ENCODE results near the gene CISD1.
"Not testable (repeated sequence)": the region's sequence is repeated elsewhere in the genome, so short reads cannot be mapped to it uniquely, and the experiment has no call there.

CISD1 gene

DNA sequence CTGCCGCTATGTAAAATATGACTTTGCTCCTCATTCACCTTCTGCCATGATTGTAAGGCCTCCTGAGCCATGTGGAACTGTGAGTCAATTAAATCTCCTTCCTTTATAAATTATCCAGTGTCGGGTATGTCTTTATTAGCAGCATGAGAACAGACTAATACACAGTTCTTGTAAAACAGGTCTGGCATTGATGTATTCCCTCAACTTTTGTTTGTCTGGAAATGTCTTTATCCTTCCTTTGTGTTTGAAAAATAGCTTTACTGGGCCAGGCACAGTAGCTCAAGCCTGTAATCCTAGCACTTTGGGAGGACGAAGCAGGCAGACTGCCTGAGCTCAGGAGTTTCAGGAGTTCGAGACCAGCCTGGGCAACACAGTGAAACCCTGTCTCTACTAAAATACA is 15.8 kb upstream of the CISD1 start:
- no peak overlapping the region for H3K4me3 Mint-ChIP-seq
- peaks cover 24% of the 10 kb centered on the region for H3K9me3 Mint-ChIP-seq
- H3K27ac Mint-ChIP-seq, result no peak overlapping the region
- H3K4me1 Mint-ChIP-seq (ENCODE audit: low read depth), result peaks cover 5% of the 10 kb centered on the region
- H3K36me3 Mint-ChIP-seq (ENCODE audit: low read depth), result peaks cover 35% of the 10 kb centered on the region
- intact Hi-C loops (cut with micrococcal nuclease), result no loop called here
- H3K27me3 Mint-ChIP-seq, result no peaks in the 10 kb centered on the region

GRCh38 chr10:58254644-58255043 is 14.3 kb upstream of the CISD1 start:
- Mint-ChIP-seq H3K9me3 (peaks cover 24% of the 10 kb centered on the region), H3K27me3 (no peaks in the 10 kb centered on the region), H3K36me3 (ENCODE audit: low read depth) (peaks cover 44% of the 10 kb centered on the region), H3K4me3 (no peak overlapping the region), H3K4me1 (ENCODE audit: low read depth) (peaks cover 5% of the 10 kb centered on the region), H3K27ac (no peak overlapping the region)
- intact Hi-C loops (cut with micrococcal nuclease), result no loop called here

DNA sequence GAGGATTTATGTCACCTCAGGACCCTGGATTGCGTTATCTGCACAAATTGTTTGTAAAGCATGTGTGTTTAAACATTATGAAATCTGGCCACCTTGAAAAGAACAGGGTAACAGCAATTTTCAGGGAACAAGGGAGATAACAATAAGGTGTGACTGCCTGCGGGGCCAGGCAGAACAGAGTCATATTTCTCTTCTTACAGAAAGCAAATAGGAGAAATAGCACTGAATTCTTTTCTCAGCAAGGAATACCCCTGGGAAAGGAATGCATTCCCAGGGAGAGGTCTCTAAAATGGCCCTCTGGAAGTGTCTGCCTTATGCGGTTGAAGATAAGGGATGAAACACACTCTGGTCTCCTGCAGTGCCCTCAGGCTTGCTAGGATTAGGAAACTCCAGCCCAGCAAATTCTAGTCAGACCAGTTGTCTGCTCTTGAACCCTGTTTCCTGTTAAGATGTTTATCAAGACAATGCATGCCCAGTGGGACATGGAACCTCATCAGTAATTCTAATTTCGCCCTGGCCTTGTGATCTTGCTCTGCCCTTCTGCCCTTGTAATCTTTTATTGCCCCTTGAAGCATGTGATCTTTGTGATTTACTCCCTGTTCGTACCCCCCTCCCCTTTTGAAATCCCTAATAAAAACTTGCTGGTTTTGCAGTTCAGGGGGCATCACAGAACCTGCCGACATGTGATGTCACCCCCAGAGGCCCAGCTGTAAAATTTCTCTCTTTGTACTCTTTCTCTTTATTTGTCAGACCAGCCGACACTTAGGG is 12.8 kb upstream of the CISD1 start:
- Mint-ChIP-seq H3K9me3 (peaks cover 24% of the 10 kb centered on the region), H3K36me3 (ENCODE audit: low read depth) (peaks cover 44% of the 10 kb centered on the region), H3K4me1 (ENCODE audit: low read depth) (peaks cover 11% of the 10 kb centered on the region)
- intact Hi-C loops (cut with micrococcal nuclease); H3K4me3 Mint-ChIP-seq; H3K27ac Mint-ChIP-seq; H3K27me3 Mint-ChIP-seq: not testable (repeated sequence)

DNA sequence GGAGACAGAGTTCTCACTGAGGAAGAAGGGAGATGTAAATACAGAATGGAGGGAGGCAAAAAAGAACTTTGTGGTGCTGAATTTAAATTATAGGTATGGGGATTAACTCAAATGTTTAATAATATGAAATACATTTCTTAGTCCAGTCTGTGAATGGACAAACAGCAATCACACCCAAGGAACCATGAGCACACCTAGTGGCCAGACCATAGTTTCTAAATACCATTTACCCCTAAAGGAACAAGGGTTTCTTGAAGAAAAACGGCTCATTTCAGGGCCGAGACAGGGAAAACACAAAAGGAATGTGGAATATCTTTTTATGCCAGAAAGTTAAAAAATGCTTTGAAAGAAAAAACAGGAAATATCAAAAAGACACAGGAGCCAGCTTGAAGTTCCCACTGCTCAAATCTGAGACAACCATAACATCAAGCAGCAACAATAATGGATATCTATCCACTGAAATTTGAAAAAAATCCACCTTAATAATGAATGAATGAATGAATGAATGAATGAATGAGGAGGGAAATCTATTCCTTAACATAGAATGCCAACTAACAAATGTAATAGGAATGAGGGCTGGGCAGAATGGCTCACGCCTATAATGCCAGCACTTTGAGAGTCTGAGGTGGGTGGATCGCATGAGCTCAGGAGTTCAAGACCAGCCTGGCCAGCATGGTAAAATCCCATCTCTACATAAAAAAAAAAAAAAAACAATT is 9.8 kb upstream of the CISD1 start:
- Mint-ChIP-seq H3K4me1 (ENCODE audit: low read depth) (peaks cover 22% of the 10 kb centered on the region), H3K36me3 (ENCODE audit: low read depth) (peaks cover 37% of the 10 kb centered on the region), H3K9me3 (peaks cover 4% of the 10 kb centered on the region), H3K27me3 (no peaks in the 10 kb centered on the region), H3K4me3 (no peak overlapping the region), H3K27ac (no peak overlapping the region)
- intact Hi-C loops (cut with micrococcal nuclease), result no loop called here

- Mint-ChIP-seq H3K4me1 (ENCODE audit: low read depth) (peaks cover 24% of the 10 kb centered on the region), H3K36me3 (ENCODE audit: low read depth) (peaks cover 30% of the 10 kb centered on the region), H3K27me3 (no peaks in the 10 kb centered on the region), H3K4me3 (no peak overlapping the region), H3K27ac (no peak overlapping the region), H3K9me3 (no peaks in the 10 kb centered on the region)
- intact Hi-C loops (cut with micrococcal nuclease), result loop anchor here (10.0 kb wide), 1 partner anchor 74 kb away; the partner anchor contains the start of gene UBE2D1
These were observed 8.6 kb upstream of the CISD1 start for GRCh38 chr10:58260334-58260733.

DNA sequence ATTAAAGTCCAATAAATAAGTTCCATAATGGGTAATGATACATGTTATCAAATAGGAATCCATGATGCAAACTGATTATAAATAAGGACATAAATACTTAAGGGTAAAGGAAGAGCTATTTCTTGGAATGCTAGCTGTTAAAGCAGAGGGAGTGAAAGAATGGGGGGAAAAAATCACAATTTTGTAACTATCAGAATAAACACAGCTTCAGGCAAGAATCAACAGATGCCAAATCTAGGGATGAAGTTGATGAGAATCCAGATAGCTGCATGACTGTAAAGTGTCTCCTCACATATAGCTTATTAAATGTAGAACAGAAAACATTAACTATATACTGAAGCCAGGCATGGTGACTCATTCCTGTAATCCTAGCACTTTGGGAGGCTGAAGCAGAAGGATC is 6.2 kb upstream of the CISD1 start:
- Mint-ChIP-seq H3K9me3 (no peaks in the 10 kb centered on the region), H3K36me3 (ENCODE audit: low read depth) (peaks cover 20% of the 10 kb centered on the region), H3K27ac (peak overlapping the region; percentile 68), H3K4me3 (no peak overlapping the region), H3K4me1 (ENCODE audit: low read depth) (peaks cover 24% of the 10 kb centered on the region), H3K27me3 (no peaks in the 10 kb centered on the region)
- intact Hi-C loops (cut with micrococcal nuclease), result loop anchor here (10.0 kb wide), 1 partner anchor 72 kb away; the partner anchor contains the start of gene UBE2D1

DNA sequence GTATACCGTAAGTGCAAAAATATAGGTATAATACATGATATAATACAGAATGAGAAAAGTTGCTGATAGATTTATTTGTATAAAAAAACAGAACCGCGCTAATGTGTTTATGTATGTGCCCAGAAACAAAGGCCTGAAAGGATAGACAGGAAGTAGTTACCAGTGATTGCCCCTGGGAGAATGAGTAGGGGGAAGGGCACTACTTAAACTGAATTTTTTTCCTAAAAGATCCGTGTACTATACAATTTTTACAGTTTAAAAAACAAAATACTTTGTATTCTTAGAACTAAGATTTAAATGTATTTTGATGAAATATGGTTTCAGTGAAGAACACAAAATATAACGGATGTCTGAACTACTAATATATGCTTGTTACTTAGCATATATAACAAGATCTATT is 4.2 kb upstream of the CISD1 start:
- peaks cover 24% of the 10 kb centered on the region for H3K4me1 Mint-ChIP-seq (ENCODE audit: low read depth)
- intact Hi-C loops (cut with micrococcal nuclease), result loop anchor here (10.0 kb wide), 1 partner anchor 70 kb away; the partner anchor contains the start of gene UBE2D1
- H3K27ac Mint-ChIP-seq, result no peak overlapping the region
- peak overlapping the region; percentile 9 for H3K4me3 Mint-ChIP-seq
- H3K27me3 Mint-ChIP-seq, result no peaks in the 10 kb centered on the region
- no peaks in the 10 kb centered on the region for H3K9me3 Mint-ChIP-seq
- peaks cover 16% of the 10 kb centered on the region for H3K36me3 Mint-ChIP-seq (ENCODE audit: low read depth)

- Mint-ChIP-seq H3K36me3 (ENCODE audit: low read depth) (peaks cover 16% of the 10 kb centered on the region), H3K4me3 (no peak overlapping the region), H3K9me3 (no peaks in the 10 kb centered on the region), H3K27ac (no peak overlapping the region), H3K27me3 (no peaks in the 10 kb centered on the region), H3K4me1 (ENCODE audit: low read depth) (peaks cover 24% of the 10 kb centered on the region)
- intact Hi-C loops (cut with micrococcal nuclease), result loop anchor here (10.0 kb wide), 1 partner anchor 70 kb away; the partner anchor contains the start of gene UBE2D1
These were observed 3.7 kb upstream of the CISD1 start for GRCh38 chr10:58265249-58265648.

- peak overlapping the region; percentile 97 for H3K4me3 Mint-ChIP-seq
- intact Hi-C loops (cut with micrococcal nuclease), result loop anchor here (10.0 kb wide), 1 partner anchor 69 kb away; the partner anchor contains the start of gene UBE2D1
- H3K4me1 Mint-ChIP-seq (ENCODE audit: low read depth), result peaks cover 18% of the 10 kb centered on the region
- no peaks in the 10 kb centered on the region for H3K9me3 Mint-ChIP-seq
- peaks cover 16% of the 10 kb centered on the region for H3K36me3 Mint-ChIP-seq (ENCODE audit: low read depth)
- peak overlapping the region; percentile 98 for H3K27ac Mint-ChIP-seq
- no peaks in the 10 kb centered on the region for H3K27me3 Mint-ChIP-seq
These were observed 2.7 kb upstream of the CISD1 start for GRCh38 chr10:58266003-58266825.

GRCh38 chr10:58266826-58267712 is 1.9 kb upstream of the CISD1 start:
- no peaks in the 10 kb centered on the region for H3K27me3 Mint-ChIP-seq
- peak overlapping the region; percentile 98 for H3K27ac Mint-ChIP-seq
- H3K4me1 Mint-ChIP-seq (ENCODE audit: low read depth), result peaks cover 18% of the 10 kb centered on the region
- peaks cover 16% of the 10 kb centered on the region for H3K36me3 Mint-ChIP-seq (ENCODE audit: low read depth)
- H3K4me3 Mint-ChIP-seq, result peak overlapping the region; percentile 97
- intact Hi-C loops (cut with micrococcal nuclease), result loop anchor here (10.0 kb wide), 1 partner anchor 68 kb away; the partner anchor contains the start of gene UBE2D1
- no peaks in the 10 kb centered on the region for H3K9me3 Mint-ChIP-seq

DNA sequence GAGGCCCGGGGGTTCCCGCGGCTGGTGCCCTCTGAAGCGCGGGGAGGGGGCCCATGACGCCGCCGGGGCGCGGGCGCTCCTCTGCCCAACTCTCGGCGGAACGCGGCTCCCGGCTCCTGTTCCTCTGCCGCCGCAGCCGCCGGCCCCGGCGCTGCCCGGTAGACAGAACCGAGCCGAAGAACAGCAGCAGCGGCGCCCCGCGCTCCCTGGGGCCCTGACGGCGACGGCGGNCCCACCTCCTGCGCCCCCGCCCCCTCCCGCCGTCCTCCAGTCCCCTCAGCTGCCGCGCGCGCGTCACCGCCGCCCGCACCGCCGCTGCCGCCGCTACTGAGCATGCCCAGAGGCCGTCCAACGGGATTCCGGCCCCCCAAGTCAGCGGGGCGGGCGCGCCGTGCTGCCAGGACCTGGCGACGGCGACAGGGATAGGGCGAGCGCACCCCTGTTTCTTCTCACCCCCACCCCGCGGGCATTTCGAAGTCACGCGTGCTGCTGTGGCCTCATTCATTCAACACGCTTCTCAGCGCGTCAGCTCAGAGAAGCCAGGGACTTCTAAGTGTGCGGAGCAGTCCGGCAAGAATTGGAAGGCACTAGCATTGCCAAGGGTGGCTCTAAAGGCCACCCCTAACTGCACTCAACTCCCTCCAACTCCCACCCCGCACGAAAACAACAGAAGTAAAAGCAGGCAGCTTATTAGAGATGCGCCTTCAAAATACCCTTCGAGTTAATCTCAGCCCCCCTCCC is 1.1 kb upstream of the CISD1 start, which contains the start of gene IPMK:
Gene IPMK (minus strand): TSS at position 182 of the 741 bp plus-strand sequence. CDS start 283 bp downstream, outside the sequence.
- Mint-ChIP-seq H3K4me3 (peak within 1 kb of the TSS; percentile 97), H3K27ac (peak within 1 kb of the TSS; percentile 98), H3K4me1 (ENCODE audit: low read depth) (peaks cover 12% of the 10 kb centered on the region), H3K9me3 (no peaks in the 10 kb centered on the region), H3K27me3 (no peaks in the 10 kb centered on the region), H3K36me3 (ENCODE audit: low read depth) (peaks cover 16% of the 10 kb centered on the region)
- intact Hi-C loops (cut with micrococcal nuclease), result loop anchor here (10.0 kb wide), 1 partner anchor 67 kb away; the partner anchor contains the start of gene UBE2D1

DNA sequence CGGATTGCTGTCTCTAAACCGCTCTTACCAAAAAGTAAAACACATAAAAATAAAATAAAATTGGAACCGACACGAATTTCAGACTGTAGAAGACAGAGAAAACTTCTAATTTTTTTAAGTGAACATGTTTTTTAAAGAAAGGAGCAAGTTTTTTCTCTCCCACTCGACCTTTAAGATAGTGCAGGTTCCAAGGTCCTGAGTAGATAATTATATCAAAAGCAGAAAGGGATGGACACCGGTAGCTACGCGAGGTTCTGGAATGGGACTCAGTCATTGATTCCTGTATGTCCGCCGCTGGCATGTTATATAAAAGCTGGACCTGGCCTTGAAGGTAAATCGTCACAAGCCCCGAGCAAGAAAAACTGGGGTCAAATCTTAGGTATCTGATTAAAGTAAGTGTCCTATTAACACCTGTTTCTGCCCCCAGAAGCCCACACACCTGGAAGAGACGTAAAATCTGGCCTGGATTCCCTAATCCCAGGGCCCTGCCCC is 462 bp upstream of the CISD1 start:
- intact Hi-C loops (cut with micrococcal nuclease), result loop anchor here (10.0 kb wide), 1 partner anchor 66 kb away; the partner anchor contains the start of gene UBE2D1

More for the DNA sequence above, 462 bp upstream of the CISD1 start:
- Mint-ChIP-seq H3K27me3 (no peaks in the 10 kb centered on the region), H3K4me1 (ENCODE audit: low read depth) (peaks cover 8% of the 10 kb centered on the region), H3K9me3 (no peaks in the 10 kb centered on the region), H3K4me3 (peak overlapping the region; percentile 97), H3K36me3 (ENCODE audit: low read depth) (peaks cover 16% of the 10 kb centered on the region), H3K27ac (peak overlapping the region; percentile 98)
